Ectodermal cell (in vitro differentiated cells): ENCODE measurements around the gene PRDM16.
A peak's percentile ranks its signal among the peaks of the same experiment; 100 is the strongest.

Experiments used
- H3K27ac ChIP-seq: 2 replicates; pipeline ENCODE4 v1.7.0; 2013; ENCODE audit warnings: mild to moderate bottlenecking, low read depth, low read length; ENCODE audit not compliant: insufficient read depth, poor library complexity, severe bottlenecking
- H3K27me3 ChIP-seq: 2 replicates; pipeline ENCODE4 v1.7.0; 2013; ENCODE audit warnings: mild to moderate bottlenecking, low read length; ENCODE audit not compliant: insufficient read depth, control insufficient read depth, poor library complexity, severe bottlenecking
- H3K36me3 ChIP-seq: one replicate; pipeline ENCODE4 v1.7.0; 2013; ENCODE audit warnings: low read length; ENCODE audit not compliant: control insufficient read depth, insufficient read depth
- H3K4me1 ChIP-seq: one replicate; pipeline ENCODE4 v1.7.0; 2013; ENCODE audit warnings: low read length; ENCODE audit not compliant: control insufficient read depth, insufficient read depth
- H3K4me3 ChIP-seq: 2 replicates; pipeline ENCODE4 v1.7.0; 2013; ENCODE audit warnings: low read depth, low read length, control low read depth; ENCODE audit not compliant: insufficient read depth
- H3K9me3 ChIP-seq: 2 replicates; pipeline ENCODE4 v1.7.0; 2013; ENCODE audit warnings: mild to moderate bottlenecking, low read length, moderate library complexity; ENCODE audit not compliant: control insufficient read depth
- WGBS, 2 experiments: methylation state at CpG; one replicate each; pipeline ENCODE4 v1.1.7; 2013; ENCODE audit warnings: missing lambda C conversion rate in 2 of 2; 5-methylcytosine and 5-hydroxymethylcytosine counted together

PRDM16 gene

GRCh38 chr1:3444298-3444697, 375.3 kb downstream of the PRDM16 start:
- Histone ChIP-seq H3K4me3 (no peak overlapping the region), H3K4me1 (peaks cover 22% of the 10 kb centered on the region), H3K27ac (no peak overlapping the region), H3K27me3 (peaks cover 3% of the 10 kb centered on the region), H3K36me3 (no peaks in the 10 kb centered on the region), H3K9me3 (no peaks in the 10 kb centered on the region)
- WGBS, 2 experiments: 93 to 97% methylated on average over 18 of the region's 18 CpGs

GRCh38 chr1:3444736-3445135, 375.7 kb downstream of the PRDM16 start:
- H3K4me3 ChIP-seq: no peak overlapping the region
- 82 to 83% methylated on average over 10 of the region's 10 CpGs for WGBS, 2 experiments
- H3K27ac ChIP-seq: no peak overlapping the region
- peaks cover 6% of the 10 kb centered on the region for H3K27me3 ChIP-seq
- no peaks in the 10 kb centered on the region for H3K9me3 ChIP-seq
- H3K4me1 ChIP-seq: peaks cover 20% of the 10 kb centered on the region
- H3K36me3 ChIP-seq: no peaks in the 10 kb centered on the region

GRCh38 chr1:3450202-3450863, 381.3 kb downstream of the PRDM16 start:
- Histone ChIP-seq H3K9me3 (no peaks in the 10 kb centered on the region), H3K36me3 (no peaks in the 10 kb centered on the region), H3K27me3 (peaks cover 16% of the 10 kb centered on the region), H3K4me1 (peaks cover 8% of the 10 kb centered on the region), H3K4me3 (no peak overlapping the region), H3K27ac (no peak overlapping the region)
- 89 to 92% methylated on average over 9 of the region's 9 CpGs for WGBS, 2 experiments

- Histone ChIP-seq H3K4me3 (no peak overlapping the region), H3K27me3 (peaks cover 16% of the 10 kb centered on the region), H3K4me1 (peaks cover 8% of the 10 kb centered on the region), H3K27ac (no peak overlapping the region), H3K9me3 (no peaks in the 10 kb centered on the region), H3K36me3 (no peaks in the 10 kb centered on the region)
- 88% methylated on average over 12 of the region's 12 CpGs for WGBS, 2 experiments
Measured at GRCh38 chr1:3450983-3451382, 382.0 kb downstream of the PRDM16 start.

- Histone ChIP-seq H3K4me1 (peaks cover 8% of the 10 kb centered on the region), H3K4me3 (no peak overlapping the region), H3K27ac (no peak overlapping the region), H3K27me3 (peaks cover 16% of the 10 kb centered on the region), H3K36me3 (no peaks in the 10 kb centered on the region), H3K9me3 (no peaks in the 10 kb centered on the region)
- 88 to 90% methylated on average over 23 of the region's 23 CpGs for WGBS, 2 experiments
Measured at GRCh38 chr1:3451994-3452865, 383.2 kb downstream of the PRDM16 start.

- Histone ChIP-seq H3K27ac (no peak overlapping the region), H3K4me3 (no peak overlapping the region), H3K4me1 (peaks cover 8% of the 10 kb centered on the region), H3K27me3 (peaks cover 16% of the 10 kb centered on the region), H3K9me3 (no peaks in the 10 kb centered on the region), H3K36me3 (no peaks in the 10 kb centered on the region)
- 62 to 66% methylated on average over 5 of the region's 5 CpGs for WGBS, 2 experiments
Measured at GRCh38 chr1:3452866-3453175, 383.8 kb downstream of the PRDM16 start.

GRCh38 chr1:3453203-3453761, 384.3 kb downstream of the PRDM16 start:
- Histone ChIP-seq H3K4me3 (no peak overlapping the region), H3K27ac (no peak overlapping the region), H3K27me3 (peaks cover 16% of the 10 kb centered on the region), H3K4me1 (peaks cover 8% of the 10 kb centered on the region), H3K36me3 (no peaks in the 10 kb centered on the region), H3K9me3 (no peaks in the 10 kb centered on the region)
- 44 to 46% methylated on average over 18 of the region's 18 CpGs for WGBS, 2 experiments

GRCh38 chr1:3453891-3454810, 385.1 kb downstream of the PRDM16 start, which contains the start of gene ARHGEF16:
TSS of gene ARHGEF16 (plus strand) at chr1:3454665. CDS start at chr1:3463085, 8,420 bp downstream.
- H3K4me3 ChIP-seq: peak within 1 kb of the TSS; percentile 49
- H3K4me1 ChIP-seq: peaks cover 8% of the 10 kb centered on the region
- H3K27ac ChIP-seq: no peak within 1 kb of the TSS

GRCh38 chr1:3454811-3455618, 386.0 kb downstream of the PRDM16 start:
- 4% methylated on average over 45 to 46 of the region's 46 CpGs for WGBS, 2 experiments
- no peaks in the 10 kb centered on the region for H3K9me3 ChIP-seq

More at GRCh38 chr1:3453891-3454810, 385.1 kb downstream of the PRDM16 start, which contains the start of gene ARHGEF16:
- no peaks in the 10 kb centered on the region for H3K9me3 ChIP-seq
- 5 to 6% methylated on average over 84 of the region's 84 CpGs for WGBS, 2 experiments
- H3K27me3 ChIP-seq: peaks cover 13% of the 10 kb centered on the region
- H3K36me3 ChIP-seq: no peaks in the 10 kb centered on the region

More at GRCh38 chr1:3454811-3455618, 386.0 kb downstream of the PRDM16 start:
- Histone ChIP-seq H3K27ac (no peak overlapping the region), H3K36me3 (no peaks in the 10 kb centered on the region), H3K4me1 (peaks cover 8% of the 10 kb centered on the region), H3K4me3 (peak overlapping the region; percentile 49), H3K27me3 (peaks cover 7% of the 10 kb centered on the region)
